C4-2B (cell line): ENCODE results near the gene WDR48.

Experiments
- ZFX ChIP-seq: fragments of 450-650 bp; IDR thresholded peaks from 2 replicates; pipeline ENCODE4 v1.6.1; 2017
- TF ChIP-seq, protein P1 (sequence below): fragments of 450-650 bp; conservative IDR thresholded peaks from 2 replicates; pipeline ENCODE4 v1.5.1; 2017; ENCODE audit warnings: mild to moderate bottlenecking

DNA sequence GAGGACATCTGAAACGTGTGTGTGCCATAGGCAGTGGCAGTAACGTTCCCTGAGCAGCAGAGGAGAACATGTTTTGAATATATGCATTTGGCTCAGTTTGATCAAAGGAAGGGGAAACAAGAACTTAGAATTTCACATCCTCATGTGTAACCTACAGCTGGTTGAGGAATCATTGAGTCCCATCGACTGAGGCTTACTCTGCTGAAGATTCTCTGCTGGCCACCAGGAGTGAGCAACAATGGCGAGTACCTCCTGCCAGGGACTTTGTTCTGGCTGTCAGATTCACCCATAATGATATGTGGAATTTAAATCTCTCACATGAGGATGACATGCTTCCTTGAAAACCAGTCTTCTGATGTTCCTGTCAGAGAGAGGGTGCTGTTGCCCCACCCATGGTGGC, 34.3 kb downstream of the WDR48 start:
- TF ChIP-seq, protein P1, sequence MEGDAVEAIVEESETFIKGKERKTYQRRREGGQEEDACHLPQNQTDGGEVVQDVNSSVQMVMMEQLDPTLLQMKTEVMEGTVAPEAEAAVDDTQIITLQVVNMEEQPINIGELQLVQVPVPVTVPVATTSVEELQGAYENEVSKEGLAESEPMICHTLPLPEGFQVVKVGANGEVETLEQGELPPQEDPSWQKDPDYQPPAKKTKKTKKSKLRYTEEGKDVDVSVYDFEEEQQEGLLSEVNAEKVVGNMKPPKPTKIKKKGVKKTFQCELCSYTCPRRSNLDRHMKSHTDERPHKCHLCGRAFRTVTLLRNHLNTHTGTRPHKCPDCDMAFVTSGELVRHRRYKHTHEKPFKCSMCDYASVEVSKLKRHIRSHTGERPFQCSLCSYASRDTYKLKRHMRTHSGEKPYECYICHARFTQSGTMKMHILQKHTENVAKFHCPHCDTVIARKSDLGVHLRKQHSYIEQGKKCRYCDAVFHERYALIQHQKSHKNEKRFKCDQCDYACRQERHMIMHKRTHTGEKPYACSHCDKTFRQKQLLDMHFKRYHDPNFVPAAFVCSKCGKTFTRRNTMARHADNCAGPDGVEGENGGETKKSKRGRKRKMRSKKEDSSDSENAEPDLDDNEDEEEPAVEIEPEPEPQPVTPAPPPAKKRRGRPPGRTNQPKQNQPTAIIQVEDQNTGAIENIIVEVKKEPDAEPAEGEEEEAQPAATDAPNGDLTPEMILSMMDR: no peak
- no peak for TF ChIP-seq ZFX
